ENCODE measurements around the gene TSSC4.
"Not testable (repeated sequence)": the region's sequence is repeated elsewhere in the genome, so short reads cannot be mapped to it uniquely, and the experiment has no call there.

Gene TSSC4

GRCh38 chr11:2400069-2400761 lies at the start of gene TSSC4:
Gene TSSC4 (plus strand): TSS chr11:2400750. CDS start chr11:2402634, 1,884 bp downstream.
- DNase-seq: peak; percentile 99

- DNase-seq: no peak
Observed at GRCh38 chr11:2351701-2352100, 48.8 kb upstream of the TSSC4 start.

GRCh38 chr11:2352420-2352819 lies 48.1 kb upstream of the TSSC4 start:
- no peak for DNase-seq

- DNase-seq: no peak
Observed at GRCh38 chr11:2355000-2355644, 45.4 kb upstream of the TSSC4 start.

GRCh38 chr11:2357246-2357645 lies 43.3 kb upstream of the TSSC4 start:
- DNase-seq: no peak

GRCh38 chr11:2357651-2358050 lies 42.9 kb upstream of the TSSC4 start:
- DNase-seq: not testable (repeated sequence)

GRCh38 chr11:2358754-2359442 lies 41.7 kb upstream of the TSSC4 start:
- no peak for DNase-seq

- no peak for DNase-seq
Observed at GRCh38 chr11:2359557-2359956, 41.0 kb upstream of the TSSC4 start.

GRCh38 chr11:2360081-2360642 lies 40.4 kb upstream of the TSSC4 start:
- no peak for DNase-seq

- no peak for DNase-seq
Observed at GRCh38 chr11:2361565-2361964, 39.0 kb upstream of the TSSC4 start.

GRCh38 chr11:2362414-2362813 lies 38.1 kb upstream of the TSSC4 start:
- no peak for DNase-seq

GRCh38 chr11:2363130-2363529 lies 37.4 kb upstream of the TSSC4 start:
- DNase-seq: no peak

GRCh38 chr11:2363577-2364370 lies 36.8 kb upstream of the TSSC4 start:
- no peak for DNase-seq

- DNase-seq: not testable (repeated sequence)
Observed at GRCh38 chr11:2364386-2364785, 36.2 kb upstream of the TSSC4 start.

- DNase-seq: no peak
Observed at GRCh38 chr11:2365571-2366210, 34.9 kb upstream of the TSSC4 start.

GRCh38 chr11:2366276-2366675 lies 34.3 kb upstream of the TSSC4 start:
- no peak for DNase-seq

GRCh38 chr11:2366733-2367132 lies 33.8 kb upstream of the TSSC4 start:
- no peak for DNase-seq

GRCh38 chr11:2367266-2368160 lies 33.0 kb upstream of the TSSC4 start:
- DNase-seq: no peak

- DNase-seq: no peak
Observed at GRCh38 chr11:2368178-2368850, 32.2 kb upstream of the TSSC4 start.

- no peak for DNase-seq
Observed at GRCh38 chr11:2368851-2369180, 31.7 kb upstream of the TSSC4 start.

GRCh38 chr11:2369320-2369719 lies 31.2 kb upstream of the TSSC4 start:
- DNase-seq: no peak
